HUES48 (cell line): ENCODE results near the gene TNS1.

Experiments used
- H3K27ac ChIP-seq: one replicate; pipeline ENCODE4 v1.7.0; 2013; ENCODE audit warnings: low read depth, low read length, inconsistent platforms
- H3K27me3 ChIP-seq: 2 replicates; pipeline ENCODE4 v1.6.1; 2013; ENCODE audit warnings: mild to moderate bottlenecking, low read length; ENCODE audit not compliant: control insufficient read depth, insufficient read depth
- H3K36me3 ChIP-seq: 2 replicates; pipeline ENCODE4 v1.6.1; 2013; ENCODE audit warnings: low read length; ENCODE audit not compliant: control insufficient read depth, insufficient read depth
- H3K4me1 ChIP-seq: 2 replicates; pipeline ENCODE4 v1.6.1; 2013; ENCODE audit warnings: mild to moderate bottlenecking, low read length; ENCODE audit not compliant: control insufficient read depth, insufficient read depth
- H3K4me3 ChIP-seq: 2 replicates; pipeline ENCODE4 v1.5.1; 2013; ENCODE audit warnings: mild to moderate bottlenecking, low read depth, low read length
- H3K9ac ChIP-seq: 2 replicates; pipeline ENCODE4 v1.6.1; 2013; ENCODE audit warnings: mild to moderate bottlenecking, low read depth, low read length, moderate library complexity
- H3K9me3 ChIP-seq: 2 replicates; pipeline ENCODE4 v1.6.1; 2013; ENCODE audit warnings: low read length; ENCODE audit not compliant: control insufficient read depth, insufficient read depth

TNS1 gene

DNA sequence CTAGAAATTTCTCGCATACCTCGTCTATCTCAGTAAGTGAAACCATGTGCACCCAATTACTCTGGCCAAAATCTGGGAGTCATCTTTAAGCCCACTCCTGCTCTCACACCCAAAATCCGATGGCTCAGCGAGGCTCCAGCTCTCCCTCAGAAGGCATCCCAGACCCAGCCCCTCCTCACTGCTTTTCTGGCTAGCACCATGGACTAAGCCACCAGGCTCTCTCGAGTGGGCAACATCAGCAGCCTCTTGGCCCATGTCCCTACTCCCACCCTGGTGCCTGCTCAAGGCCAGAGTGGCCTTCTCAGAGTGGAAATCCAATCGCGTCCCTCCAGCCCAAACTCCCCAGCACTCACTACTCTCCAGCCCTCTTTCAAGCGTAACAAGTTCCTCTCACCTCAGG lies 27.2 kb downstream of the TNS1 start:
- Histone ChIP-seq H3K9me3 (no peaks in the 10 kb centered on the region), H3K9ac (no peak overlapping the region), H3K27me3 (peaks cover 28% of the 10 kb centered on the region), H3K4me3 (no peak overlapping the region), H3K27ac (no peak overlapping the region), H3K4me1 (peaks cover 7% of the 10 kb centered on the region), H3K36me3 (no peaks in the 10 kb centered on the region)

DNA sequence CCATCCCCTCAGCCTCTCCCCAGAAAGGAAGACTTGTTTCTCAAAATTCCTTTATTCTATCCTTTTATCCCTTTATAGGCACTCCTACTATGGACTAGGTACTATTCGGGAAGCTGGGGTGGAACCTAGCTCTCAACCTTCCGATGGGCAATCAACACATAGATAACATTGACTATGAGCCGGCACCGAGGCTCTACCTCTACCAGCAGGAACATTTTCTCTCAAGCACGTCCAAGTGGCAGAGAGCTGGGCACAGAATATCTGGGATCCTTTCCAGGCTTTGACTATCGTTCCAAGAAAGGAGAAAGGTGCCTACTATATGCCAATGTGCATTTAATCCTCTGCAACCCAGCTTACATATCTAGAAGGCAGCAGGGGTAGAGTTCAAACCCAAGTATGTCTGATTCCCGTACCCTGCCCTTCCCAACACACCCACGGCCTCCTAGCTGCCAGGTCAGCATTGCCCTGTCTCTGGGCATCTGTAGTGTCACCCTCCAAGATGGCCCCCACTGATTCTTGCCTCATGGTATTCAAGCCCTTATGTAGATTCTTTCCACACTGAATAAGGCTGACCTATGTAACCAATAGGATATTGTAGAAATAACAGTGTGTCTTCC lies 28.3 kb downstream of the TNS1 start:
- Histone ChIP-seq H3K4me3 (no peak overlapping the region), H3K27ac (no peak overlapping the region), H3K4me1 (peaks cover 5% of the 10 kb centered on the region), H3K36me3 (no peaks in the 10 kb centered on the region), H3K9ac (no peak overlapping the region), H3K27me3 (peaks cover 24% of the 10 kb centered on the region), H3K9me3 (no peaks in the 10 kb centered on the region)

DNA sequence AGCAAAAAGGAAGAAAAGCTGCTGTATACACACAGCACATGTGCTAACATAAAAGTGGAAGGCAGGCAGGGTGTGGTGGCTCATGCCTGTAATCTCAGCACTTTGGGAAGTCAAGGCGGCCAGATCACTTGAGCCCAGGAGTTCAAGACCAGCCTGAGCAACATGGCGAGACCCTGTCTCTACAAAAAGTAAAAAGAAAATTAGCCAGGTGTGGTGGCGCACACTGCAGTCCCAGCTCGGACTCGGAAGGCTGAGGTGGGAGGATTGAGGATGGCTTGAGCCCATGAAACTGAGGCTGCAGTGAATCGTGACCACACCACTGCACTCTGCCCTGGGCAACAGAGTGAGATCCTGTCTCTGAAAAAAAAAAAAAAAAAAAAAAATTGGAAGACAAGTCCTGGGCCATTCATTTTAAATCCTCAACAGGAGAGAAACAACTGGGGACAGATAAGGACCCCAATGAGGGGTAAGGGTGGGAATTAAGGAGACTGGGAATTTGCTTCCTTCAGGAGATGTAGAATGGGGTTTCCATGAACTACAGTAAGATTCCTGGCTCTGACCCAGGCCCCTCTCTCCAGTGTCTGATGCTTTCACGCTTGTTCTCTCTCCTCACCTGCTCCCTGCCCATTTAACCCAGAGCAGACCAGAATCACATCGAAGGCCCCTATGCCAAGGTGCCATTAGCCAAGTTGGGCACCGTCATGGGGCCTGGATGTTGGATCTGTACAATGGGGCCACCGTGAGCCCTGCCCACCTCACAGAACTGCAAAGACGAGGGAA lies 29.6 kb downstream of the TNS1 start:
- H3K27ac ChIP-seq = no peak overlapping the region

DNA sequence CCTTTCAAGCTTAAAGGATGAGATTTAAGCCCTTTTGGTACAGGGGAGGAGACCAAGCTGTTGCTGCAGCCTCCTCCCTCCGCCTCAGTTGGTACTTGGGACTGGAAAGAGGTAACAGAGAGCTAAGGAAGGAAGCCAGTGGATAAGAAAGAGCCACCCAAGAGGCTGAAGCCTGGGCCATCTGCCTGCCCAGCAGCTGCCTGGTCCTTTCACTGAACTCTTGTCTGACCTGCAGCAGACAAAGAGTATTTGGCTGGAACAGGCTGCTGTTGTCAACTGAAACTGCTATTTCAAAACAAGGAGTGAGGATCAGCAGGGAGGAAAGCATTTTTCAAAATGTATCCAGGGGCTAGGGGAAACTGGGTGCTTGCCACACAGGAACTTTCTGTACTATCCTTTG lies 30.3 kb downstream of the TNS1 start:
- no peaks in the 10 kb centered on the region for H3K9me3 ChIP-seq
- peaks cover 13% of the 10 kb centered on the region for H3K27me3 ChIP-seq
- no peaks in the 10 kb centered on the region for H3K36me3 ChIP-seq
- H3K4me1 ChIP-seq = no peaks in the 10 kb centered on the region
- H3K27ac ChIP-seq = no peak overlapping the region
- no peak overlapping the region for H3K4me3 ChIP-seq
- no peak overlapping the region for H3K9ac ChIP-seq

More for the DNA sequence above, 29.6 kb downstream of the TNS1 start:
- peaks cover 18% of the 10 kb centered on the region for H3K27me3 ChIP-seq
- no peaks in the 10 kb centered on the region for H3K4me1 ChIP-seq
- no peaks in the 10 kb centered on the region for H3K36me3 ChIP-seq
- no peaks in the 10 kb centered on the region for H3K9me3 ChIP-seq
- H3K9ac ChIP-seq = no peak overlapping the region
- H3K4me3 ChIP-seq = no peak overlapping the region

DNA sequence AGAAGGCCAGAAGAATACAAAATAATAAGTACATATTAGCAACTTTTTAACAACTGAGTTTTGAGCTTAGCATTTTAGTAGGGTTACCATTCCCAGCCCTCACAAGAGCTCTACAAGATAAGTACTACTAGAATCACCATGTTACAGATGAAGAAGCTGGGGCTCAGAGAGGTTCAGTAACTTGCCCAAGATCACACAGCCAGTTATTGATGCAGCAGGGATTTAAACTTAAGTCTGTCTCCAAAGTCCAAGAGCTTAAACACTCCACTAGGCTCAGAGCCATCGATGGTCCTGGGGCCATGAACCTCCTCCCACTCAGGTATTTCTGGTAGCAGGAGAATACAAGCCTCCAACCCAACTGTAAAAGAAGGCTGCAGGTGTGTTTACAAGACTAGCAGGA lies 30.8 kb downstream of the TNS1 start:
- Histone ChIP-seq H3K4me3 (no peak overlapping the region), H3K9ac (no peak overlapping the region), H3K36me3 (no peaks in the 10 kb centered on the region), H3K4me1 (no peaks in the 10 kb centered on the region), H3K27me3 (peaks cover 8% of the 10 kb centered on the region; the same call in 1 of the 2 replicates), H3K9me3 (no peaks in the 10 kb centered on the region), H3K27ac (no peak overlapping the region)

DNA sequence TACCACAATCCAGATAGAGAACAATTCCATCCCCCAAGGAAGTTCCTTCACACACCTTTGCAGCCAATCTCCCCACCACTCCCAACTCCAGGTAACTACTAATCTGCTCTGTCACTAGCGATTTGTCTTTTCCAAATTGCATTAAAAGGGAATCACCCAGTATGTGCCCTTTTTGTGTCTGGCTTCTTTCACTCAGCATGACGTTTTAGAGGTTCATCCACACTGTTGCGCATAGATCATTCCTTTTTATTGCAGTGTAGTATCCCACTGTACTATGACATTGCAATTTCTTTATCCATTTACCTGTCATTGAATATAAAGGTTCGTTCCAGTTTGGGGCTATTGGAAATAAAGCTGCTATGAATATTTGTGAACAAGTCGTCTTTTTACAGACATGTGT lies 31.6 kb downstream of the TNS1 start:
- no peaks in the 10 kb centered on the region for H3K36me3 ChIP-seq
- no peak overlapping the region for H3K9ac ChIP-seq
- H3K27ac ChIP-seq = no peak overlapping the region
- no peaks in the 10 kb centered on the region for H3K27me3 ChIP-seq
- H3K4me3 ChIP-seq = no peak overlapping the region
- H3K9me3 ChIP-seq = no peaks in the 10 kb centered on the region
- H3K4me1 ChIP-seq = no peaks in the 10 kb centered on the region

DNA sequence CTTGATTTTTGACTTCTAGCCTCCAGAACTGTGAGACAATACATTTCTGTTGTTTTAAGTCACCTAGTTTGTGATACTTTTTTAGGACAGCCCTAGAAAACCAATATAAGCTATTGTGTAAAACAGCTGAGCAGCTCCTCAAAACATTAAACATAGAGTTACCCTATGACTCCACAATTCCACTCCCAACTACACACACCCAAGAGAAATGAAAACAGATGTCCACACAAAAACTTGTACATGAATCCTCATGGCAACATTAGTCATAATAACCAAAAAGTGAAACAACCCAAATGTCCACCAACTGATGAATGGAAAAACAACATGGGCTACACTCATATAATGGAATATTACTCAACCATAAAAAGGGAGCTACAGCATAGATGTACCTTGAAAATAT lies 32.6 kb downstream of the TNS1 start:
- no peaks in the 10 kb centered on the region for H3K9me3 ChIP-seq
- H3K9ac ChIP-seq = no peak overlapping the region
- H3K4me3 ChIP-seq = no peak overlapping the region
- H3K27me3 ChIP-seq = no peaks in the 10 kb centered on the region
- H3K4me1 ChIP-seq = peaks cover 8% of the 10 kb centered on the region
- H3K27ac ChIP-seq = no peak overlapping the region
- no peaks in the 10 kb centered on the region for H3K36me3 ChIP-seq

DNA sequence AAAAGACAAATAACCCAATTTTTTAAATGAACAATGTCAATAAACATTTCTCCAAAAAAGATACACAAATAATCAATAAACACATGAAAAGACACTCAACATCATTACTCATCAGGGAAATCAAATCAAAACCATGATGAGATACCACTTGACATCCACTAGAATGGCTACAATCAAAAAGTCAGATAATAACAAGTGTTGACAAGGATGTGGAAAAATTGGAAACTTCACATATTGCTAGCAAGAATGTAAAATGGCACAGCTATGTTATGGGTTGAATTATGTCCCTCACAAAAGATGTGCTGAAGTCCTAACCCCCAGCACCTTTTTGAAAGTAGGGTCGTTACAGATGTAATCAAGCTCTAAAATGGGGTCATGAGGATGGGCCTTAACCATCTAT lies 33.2 kb downstream of the TNS1 start:
- H3K36me3 ChIP-seq = no peaks in the 10 kb centered on the region
- peaks cover 14% of the 10 kb centered on the region for H3K4me1 ChIP-seq

DNA sequence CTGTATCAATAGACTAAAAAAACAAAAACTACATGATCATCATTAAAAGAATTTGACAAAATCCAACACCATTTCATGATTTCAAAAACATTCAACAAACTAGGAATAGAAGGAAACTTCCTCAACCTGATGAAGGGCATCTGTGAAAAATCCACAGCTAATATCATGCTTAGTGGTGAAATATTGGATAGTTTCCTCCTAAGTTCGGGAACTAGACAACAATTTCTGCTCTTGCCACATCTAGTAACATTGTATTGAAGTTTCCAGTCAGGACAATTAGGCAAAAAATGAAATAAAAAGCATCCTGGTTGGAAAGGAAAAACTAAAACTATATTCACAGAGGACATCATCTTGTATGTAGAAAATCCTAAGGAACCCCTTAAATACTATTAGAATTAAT lies 34.8 kb downstream of the TNS1 start:
- Histone ChIP-seq H3K9me3 (no peaks in the 10 kb centered on the region), H3K4me1 (peaks cover 16% of the 10 kb centered on the region), H3K4me3 (no peak overlapping the region), H3K9ac (no peak overlapping the region), H3K27me3 (no peaks in the 10 kb centered on the region), H3K27ac (no peak overlapping the region), H3K36me3 (no peaks in the 10 kb centered on the region)

More for the DNA sequence above, 33.2 kb downstream of the TNS1 start:
- no peaks in the 10 kb centered on the region for H3K27me3 ChIP-seq
- no peaks in the 10 kb centered on the region for H3K9me3 ChIP-seq
- H3K9ac ChIP-seq = no peak overlapping the region
- H3K4me3 ChIP-seq = no peak overlapping the region
- H3K27ac ChIP-seq = no peak overlapping the region

DNA sequence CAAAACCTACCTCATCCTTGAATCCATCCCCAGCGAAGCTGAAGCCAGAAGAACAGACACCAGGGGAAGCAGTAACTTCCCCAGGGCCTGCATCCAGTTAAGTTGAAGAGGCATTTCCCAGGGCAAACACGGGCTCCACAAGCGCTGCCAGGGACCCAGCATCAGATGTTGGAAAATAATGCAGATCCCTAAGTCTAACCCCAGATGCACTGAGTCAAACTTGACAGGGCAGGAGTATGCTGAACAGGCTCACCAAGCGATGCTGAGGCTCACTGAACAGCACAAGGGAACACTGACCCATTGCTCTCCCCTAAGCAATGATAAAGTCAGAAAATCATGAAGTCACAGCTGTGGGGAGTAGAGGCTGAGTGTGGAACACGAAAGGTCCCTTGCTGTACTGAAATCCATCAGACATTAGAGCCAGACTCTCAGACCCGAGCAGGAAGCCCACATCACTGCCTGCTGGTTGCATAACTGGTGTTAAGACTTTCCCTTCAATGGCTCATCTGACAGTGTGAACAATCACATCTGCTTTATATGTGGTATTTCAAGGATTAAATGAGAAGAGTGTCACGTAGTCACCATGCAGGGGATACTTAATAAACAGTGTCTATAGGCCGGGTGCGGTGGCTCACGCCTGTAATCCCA lies 36.2 kb downstream of the TNS1 start:
- no peak overlapping the region for H3K4me3 ChIP-seq
- H3K9ac ChIP-seq = no peak overlapping the region
- H3K4me1 ChIP-seq = peaks cover 17% of the 10 kb centered on the region
- no peak overlapping the region for H3K27ac ChIP-seq
- no peaks in the 10 kb centered on the region for H3K27me3 ChIP-seq
- no peaks in the 10 kb centered on the region for H3K36me3 ChIP-seq
- H3K9me3 ChIP-seq = no peaks in the 10 kb centered on the region
